Activated T-cell treated with anti-CD3 and anti-CD28 coated beads, Interleukin-2, amount 50 U/mL, for 4 hours (primary cell): Measurements from ENCODE around the gene HDAC5. TPM values are rescaled to one million over a fixed set of nuclear protein-coding genes. Genes with fewer than 3 reads are reported as not detected.
A peak's percentile ranks its signal among the peaks of the same experiment; 100 is the strongest.
"Not testable (repeated sequence)": the region's sequence is repeated elsewhere in the genome, so short reads cannot be mapped to it uniquely, and the experiment has no call there.

Experiments used
- ATAC-seq, 2 donors: fragments of 200-7000 bp; cut with Tn5 transposase; one replicate each; pipeline ENCODE4 v1.10.0; 2021
- DNase-seq: peaks from one replicate; pipeline ENCODE4 v3.0.0-alpha.2; 2020
- H3K27me3 Mint-ChIP-seq: one replicate; pipeline ENCODE4 v1.8.0; 2021; ENCODE audit warnings: low read depth, mixed read lengths
- H3K36me3 Mint-ChIP-seq: one replicate; pipeline ENCODE4 v1.8.0; 2022; ENCODE audit warnings: mixed read lengths; ENCODE audit not compliant: insufficient read depth
- H3K4me1 Mint-ChIP-seq: one replicate; pipeline ENCODE4 v1.8.0; 2021; ENCODE audit warnings: low read depth, mixed read lengths
- H3K4me3 Mint-ChIP-seq: one replicate; pipeline ENCODE4 v1.8.0; 2021; ENCODE audit warnings: mild to moderate bottlenecking, moderate library complexity, mixed read lengths
- H3K9me3 Mint-ChIP-seq: one replicate; pipeline ENCODE4 v1.8.0; 2021; ENCODE audit warnings: mixed read lengths
- total RNA-seq, 3 donors: library from RNA; stranded (reverse); gene quantifications; one replicate each; pipeline ENCODE4 v1.2.1, GENCODE V29; 2021

The HDAC5 gene
- total RNA-seq, 3 donors from 2014 or later, result 14.6 to 19.7 (median 16.2) TPM

DNA sequence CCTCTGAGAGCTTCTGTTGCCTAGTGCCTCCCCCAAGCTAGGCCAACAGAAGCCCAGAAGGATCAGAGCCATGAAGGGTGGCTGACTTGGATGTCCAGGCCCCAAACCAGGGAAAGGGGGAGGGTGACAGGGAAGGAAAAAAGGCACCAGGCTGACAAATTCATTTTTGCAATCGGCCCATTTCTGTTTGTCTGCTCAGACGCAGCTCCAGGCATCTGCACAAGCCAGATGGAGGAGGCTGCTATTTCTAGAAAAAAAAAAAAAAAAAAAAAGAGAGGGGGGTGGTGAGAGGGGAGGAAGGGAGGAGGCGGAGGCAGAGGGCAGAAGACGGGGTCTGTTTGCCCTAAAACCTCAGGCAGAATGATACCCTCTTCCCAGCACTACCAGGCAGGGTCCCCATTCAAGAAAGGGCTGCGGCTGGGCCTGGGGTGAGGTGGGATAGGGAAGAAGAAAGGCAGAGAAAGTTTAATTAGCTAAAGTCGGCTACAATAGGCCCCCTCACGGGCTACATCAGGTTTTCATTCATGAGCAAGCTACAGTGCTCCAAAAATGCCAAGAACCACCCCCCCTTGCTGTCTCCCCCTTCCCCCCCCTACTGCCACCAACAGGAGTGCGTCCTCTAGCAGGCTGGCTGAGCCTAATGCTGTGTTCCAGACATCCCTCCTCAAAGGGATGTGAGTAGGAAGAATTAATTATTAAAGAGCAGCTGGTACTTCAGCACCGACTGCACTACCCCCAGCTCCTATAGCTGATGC lies 2.4 kb downstream of the HDAC5 start:
- Mint-ChIP-seq H3K4me3 (no peak overlapping the region), H3K36me3 (no peaks in the 10 kb centered on the region), H3K4me1 (peaks cover 30% of the 10 kb centered on the region), H3K27me3 (no peaks in the 10 kb centered on the region), H3K9me3 (no peaks in the 10 kb centered on the region)
- no peak for DNase-seq
- no peak for ATAC-seq

DNA sequence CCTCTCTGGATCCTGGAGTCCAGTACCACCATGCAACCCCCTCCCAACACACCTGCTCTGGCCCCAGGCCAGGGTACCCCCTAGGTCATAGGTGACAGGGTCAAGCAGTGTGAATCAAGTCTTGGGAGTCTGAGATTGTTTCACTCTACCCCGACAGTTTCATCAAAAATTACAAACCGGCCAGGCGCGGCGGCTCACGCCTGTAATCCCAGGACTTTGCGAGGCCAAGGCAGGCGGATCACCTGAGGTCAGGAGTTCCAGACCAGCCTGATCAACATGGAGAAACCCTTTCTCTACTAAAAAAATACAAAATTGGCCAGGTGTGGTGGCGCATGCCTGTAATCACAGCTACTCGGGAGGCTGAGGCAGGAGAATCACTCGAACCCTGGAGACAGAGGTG lies 3.2 kb downstream of the HDAC5 start:
- H3K27me3 Mint-ChIP-seq, H3K36me3 Mint-ChIP-seq, H3K9me3 Mint-ChIP-seq, ATAC-seq, H3K4me3 Mint-ChIP-seq, DNase-seq: not testable (repeated sequence)
- H3K4me1 Mint-ChIP-seq, result peaks cover 32% of the 10 kb centered on the region

DNA sequence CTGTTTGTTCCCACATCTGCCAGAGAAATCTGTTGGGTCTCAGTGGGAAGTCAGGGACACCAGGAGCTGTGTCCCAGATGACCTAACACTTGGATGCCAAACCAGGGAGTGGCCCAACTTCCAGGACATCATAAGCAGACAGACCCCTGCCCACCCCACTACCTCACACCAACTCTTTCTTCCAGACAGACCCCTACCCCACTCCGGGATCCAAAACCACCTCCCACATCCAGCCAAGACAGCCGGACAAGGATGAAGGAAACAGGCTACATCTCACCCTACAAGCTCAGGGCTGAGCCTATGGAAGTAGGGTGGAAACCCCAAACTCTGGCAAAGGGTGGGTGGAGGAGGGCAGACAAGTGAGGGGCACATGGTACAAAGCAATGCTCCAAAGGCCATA lies 3.6 kb downstream of the HDAC5 start:
- H3K36me3 Mint-ChIP-seq, result no peaks in the 10 kb centered on the region
- ATAC-seq (no peak), DNase-seq (no peak)
- H3K4me1 Mint-ChIP-seq, result peaks cover 32% of the 10 kb centered on the region
- H3K4me3 Mint-ChIP-seq, result no peak overlapping the region
- H3K27me3 Mint-ChIP-seq, result no peaks in the 10 kb centered on the region
- no peaks in the 10 kb centered on the region for H3K9me3 Mint-ChIP-seq

DNA sequence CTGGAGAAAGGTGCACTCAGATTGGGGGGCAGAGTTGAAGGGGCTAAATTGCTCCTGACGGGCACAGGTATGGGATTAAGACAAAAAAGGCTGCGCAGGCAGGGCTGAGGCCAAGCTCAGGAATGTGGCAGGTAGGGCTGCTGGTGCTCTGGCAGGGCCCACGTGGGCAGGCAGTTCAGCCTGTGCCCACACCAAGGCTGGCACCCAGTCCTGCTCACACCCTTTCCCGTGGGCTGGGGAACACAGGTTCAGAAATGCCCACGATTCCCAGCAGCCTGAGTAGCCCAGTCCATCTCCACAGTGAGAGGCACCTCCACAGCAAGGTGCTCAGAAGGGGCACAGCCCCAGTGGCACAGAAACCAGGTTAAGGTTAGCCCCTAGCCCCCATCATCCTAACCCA lies 4.4 kb downstream of the HDAC5 start:
- no peaks in the 10 kb centered on the region for H3K27me3 Mint-ChIP-seq
- H3K4me3 Mint-ChIP-seq, result no peak overlapping the region
- no peak for DNase-seq
- no peaks in the 10 kb centered on the region for H3K9me3 Mint-ChIP-seq
- ATAC-seq, result no peak
- no peaks in the 10 kb centered on the region for H3K36me3 Mint-ChIP-seq
- H3K4me1 Mint-ChIP-seq, result peaks cover 29% of the 10 kb centered on the region

DNA sequence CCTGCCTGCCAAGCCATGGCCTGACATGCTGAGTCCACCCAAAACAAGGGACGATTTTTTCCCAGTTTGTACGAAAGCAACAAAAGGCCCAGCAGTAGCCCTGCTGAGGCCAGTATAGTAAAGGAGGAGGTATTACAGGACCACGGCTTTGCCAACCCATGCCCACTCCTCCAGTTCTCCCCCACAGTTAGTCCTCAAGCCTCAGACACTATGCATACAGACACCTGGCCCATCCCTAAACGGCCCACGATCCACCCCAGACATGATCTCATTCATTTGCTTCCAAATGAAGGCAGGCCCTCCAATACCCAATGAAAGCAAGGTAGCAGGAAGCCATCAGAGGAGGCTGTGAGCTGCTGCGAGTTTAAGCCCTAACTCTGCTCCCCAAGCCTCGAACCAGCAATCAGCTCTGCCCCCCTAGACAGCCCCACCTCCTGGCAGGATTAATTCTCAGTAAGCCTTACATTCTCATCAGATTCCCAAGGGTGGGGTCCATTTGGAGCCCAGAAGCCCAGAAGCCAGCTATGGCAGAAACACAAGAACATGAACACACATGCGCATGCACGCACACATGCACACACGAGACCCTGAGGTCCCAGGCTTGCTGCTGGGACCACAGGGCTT lies 4.9 kb downstream of the HDAC5 start:
- Mint-ChIP-seq H3K27me3 (no peaks in the 10 kb centered on the region), H3K4me1 (peaks cover 27% of the 10 kb centered on the region), H3K36me3 (peaks cover 1% of the 10 kb centered on the region), H3K4me3 (no peak overlapping the region), H3K9me3 (no peaks in the 10 kb centered on the region)
- DNase-seq (no peak), ATAC-seq (no peak)

DNA sequence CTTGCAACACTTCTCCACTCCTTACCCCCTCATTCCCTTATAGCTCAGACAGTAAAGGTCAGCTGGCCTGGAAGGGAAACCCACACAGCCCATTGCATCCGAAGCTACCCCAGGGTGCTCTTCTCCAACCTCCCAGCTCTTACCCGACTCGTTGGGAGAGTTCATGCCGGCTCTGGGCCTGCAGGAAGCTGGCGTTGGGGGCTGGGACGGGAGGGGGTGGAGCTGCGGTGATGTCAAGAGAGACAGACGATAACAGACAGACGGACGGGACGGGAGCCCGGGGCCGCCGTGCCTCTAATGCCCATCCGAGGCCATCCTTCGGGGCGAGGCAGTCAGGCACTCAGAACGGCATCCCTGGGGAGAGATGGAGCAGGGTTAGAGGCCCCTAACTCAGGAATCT lies 6.1 kb downstream of the HDAC5 start:
- peaks cover 3% of the 10 kb centered on the region for H3K36me3 Mint-ChIP-seq
- H3K27me3 Mint-ChIP-seq, result no peaks in the 10 kb centered on the region
- H3K4me1 Mint-ChIP-seq, result peaks cover 32% of the 10 kb centered on the region
- DNase-seq (no peak), ATAC-seq (no peak)
- no peaks in the 10 kb centered on the region for H3K9me3 Mint-ChIP-seq
- H3K4me3 Mint-ChIP-seq, result no peak overlapping the region

DNA sequence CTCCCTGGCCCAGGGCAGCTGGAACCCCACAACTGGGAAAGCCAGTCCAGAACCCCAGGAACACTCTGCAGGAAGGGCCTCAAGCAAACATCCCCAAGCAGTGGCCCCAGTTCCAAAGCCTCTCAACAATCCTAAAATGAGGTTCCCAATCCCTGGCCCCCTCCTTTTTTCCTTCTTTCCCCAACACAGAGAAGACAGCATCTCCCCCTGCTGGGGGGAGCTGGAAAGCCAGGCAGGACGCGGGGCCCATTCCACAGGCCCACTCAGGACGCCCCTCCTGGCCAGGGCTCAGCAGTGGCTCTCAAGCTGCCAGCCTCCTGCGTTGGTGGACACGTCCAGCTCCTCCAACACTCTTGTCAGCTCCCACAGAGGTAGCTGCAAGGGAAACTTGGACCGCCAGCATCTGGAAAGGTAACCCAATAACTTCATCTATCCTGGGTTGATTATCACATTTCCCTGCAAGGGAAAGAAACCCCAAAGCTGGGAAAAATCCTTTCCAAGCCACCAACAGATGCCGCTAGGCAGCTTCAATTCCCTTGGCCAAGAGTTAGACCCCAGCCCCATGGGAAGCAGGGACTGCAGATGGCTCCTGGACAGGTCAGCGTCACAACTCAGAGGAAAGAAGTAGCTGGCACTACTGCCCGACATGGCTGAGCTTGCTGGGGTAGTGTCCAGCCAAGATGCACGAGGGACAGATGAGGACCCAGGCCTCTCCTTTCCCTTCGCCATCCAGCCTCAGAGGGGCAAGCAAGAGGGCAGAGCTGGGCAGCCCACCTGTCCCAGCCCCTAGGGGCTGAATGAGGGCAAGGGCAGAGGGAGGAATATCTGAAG lies 7.6 kb downstream of the HDAC5 start:
- Mint-ChIP-seq H3K36me3 (peaks cover 3% of the 10 kb centered on the region), H3K4me3 (no peak overlapping the region), H3K27me3 (no peaks in the 10 kb centered on the region), H3K9me3 (no peaks in the 10 kb centered on the region), H3K4me1 (peaks cover 32% of the 10 kb centered on the region)
- no peak for DNase-seq
- no peak for ATAC-seq

DNA sequence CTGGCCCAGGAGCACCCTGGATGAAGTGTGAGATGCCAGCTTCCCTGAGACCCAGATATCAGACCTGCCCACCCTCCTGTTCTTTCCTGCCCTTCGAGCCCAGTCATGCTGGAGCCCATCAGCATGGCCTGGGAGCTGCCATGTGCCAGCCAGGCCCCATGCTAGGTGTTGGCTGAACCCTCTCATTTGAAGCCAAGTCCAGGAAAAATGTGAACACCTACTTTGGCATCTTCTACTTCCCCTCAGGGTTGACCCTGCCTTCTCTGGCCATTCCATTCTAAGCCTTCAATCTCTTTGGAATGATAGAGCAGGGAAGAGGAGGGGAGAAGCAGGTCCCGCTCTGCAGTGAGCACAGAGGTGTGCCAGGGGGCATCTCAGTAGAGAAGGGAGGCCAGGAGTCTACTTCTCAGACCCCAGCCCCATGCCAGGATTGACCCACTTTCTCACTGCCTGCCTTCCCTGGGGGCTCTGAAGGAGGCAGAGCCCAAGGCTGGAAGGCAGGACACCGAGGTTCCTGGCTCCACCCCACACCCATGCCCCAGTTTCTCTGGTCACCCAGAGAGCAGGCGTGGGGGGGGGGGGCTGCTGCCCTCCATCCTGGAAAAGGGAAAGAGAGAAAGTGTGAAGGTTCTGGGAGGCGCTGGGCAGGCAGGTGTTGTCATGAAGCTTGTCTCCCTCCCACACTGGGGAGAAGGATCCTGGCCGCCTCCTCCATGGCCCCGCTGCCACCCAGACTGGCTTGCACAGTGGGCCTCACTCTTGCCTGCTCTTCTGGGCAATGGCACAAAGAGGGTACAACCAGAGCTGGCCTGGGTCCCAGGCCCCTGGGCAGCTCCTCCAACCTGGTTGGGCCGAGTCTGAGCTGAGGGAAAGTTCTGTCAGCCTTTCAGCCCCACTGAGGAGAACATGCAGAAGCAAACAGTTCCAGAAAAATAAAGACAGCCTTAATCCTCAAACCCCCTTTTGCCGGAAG lies 9.3 kb downstream of the HDAC5 start:
- Mint-ChIP-seq H3K4me3 (no peak overlapping the region), H3K9me3 (no peaks in the 10 kb centered on the region), H3K4me1 (peaks cover 33% of the 10 kb centered on the region), H3K36me3 (peaks cover 3% of the 10 kb centered on the region), H3K27me3 (no peaks in the 10 kb centered on the region)
- DNase-seq, result no peak
- ATAC-seq, result no peak

DNA sequence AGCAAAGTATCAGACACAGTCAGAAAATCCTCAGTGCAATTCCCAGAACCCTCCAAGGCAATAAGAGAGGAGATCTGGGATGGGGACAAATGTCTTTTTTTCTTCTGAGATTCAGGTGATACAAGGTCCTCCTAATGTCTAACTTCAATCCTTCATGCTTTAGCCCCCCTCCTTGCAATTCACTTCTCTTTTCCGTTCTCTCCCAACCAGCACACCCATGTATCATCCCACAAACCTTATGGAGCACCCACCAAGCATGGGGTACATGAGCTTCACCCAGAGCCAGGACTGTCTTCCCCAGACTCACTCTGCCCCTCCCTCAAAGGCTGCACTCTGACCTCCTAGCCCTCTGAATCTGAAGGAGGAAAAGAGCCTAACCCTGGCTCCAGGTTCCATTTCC lies 10.1 kb downstream of the HDAC5 start:
- peaks cover 28% of the 10 kb centered on the region for H3K4me1 Mint-ChIP-seq
- H3K9me3 Mint-ChIP-seq, result no peaks in the 10 kb centered on the region
- DNase-seq (no peak), ATAC-seq (no peak)
- H3K36me3 Mint-ChIP-seq, result peaks cover 3% of the 10 kb centered on the region
- no peaks in the 10 kb centered on the region for H3K27me3 Mint-ChIP-seq
- H3K4me3 Mint-ChIP-seq, result no peak overlapping the region

DNA sequence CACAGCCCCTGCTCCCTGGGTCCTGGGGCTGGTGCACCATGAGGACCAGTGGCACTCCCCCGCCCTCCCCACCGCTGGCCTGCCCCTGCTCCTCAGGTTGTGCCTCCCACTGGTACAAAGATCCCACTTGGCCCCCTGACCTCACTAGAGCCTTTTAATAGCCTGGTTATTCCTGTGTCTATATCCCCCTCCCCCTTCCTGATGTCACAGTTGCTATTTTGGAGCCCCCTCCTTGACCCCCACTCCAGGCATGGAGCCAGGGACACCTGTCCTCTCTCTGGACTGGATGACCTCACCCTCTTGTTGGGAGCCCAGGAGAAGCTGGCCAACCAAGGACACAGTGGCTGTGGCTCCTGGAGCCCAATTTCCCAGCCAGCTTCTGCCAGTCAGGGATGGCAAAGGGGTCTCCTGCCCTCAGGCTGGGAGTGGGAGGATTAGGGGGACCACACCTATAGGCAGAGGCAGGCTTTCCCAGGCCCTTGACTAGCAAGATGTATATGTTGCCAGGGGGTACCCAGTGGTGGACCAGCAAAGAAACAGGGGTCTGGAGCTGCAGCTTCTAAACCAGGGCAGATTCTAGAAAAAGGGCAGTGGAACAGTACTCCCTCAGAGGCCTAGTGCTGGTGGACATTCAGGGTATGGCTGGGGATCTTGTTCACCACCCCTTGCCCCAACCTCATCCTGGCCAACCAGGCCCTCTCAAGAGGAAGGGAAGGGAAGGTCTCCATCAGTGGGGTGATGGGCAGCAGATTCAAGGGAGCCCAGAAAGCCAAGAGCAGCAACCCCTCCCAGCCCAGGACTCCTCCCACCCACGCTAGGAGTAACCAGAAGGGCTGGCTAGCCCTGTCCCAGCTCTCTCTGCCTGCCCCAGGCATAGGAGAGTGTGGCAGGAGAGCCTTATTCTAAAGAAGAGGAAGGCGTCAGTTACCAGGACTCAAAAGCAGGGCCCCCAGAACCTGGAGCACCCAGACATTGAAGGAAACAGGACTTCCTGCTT lies 10.9 kb downstream of the HDAC5 start:
- ATAC-seq, result no peak
- H3K27me3 Mint-ChIP-seq, result no peaks in the 10 kb centered on the region
- DNase-seq, result no peak
- H3K36me3 Mint-ChIP-seq, result peaks cover 3% of the 10 kb centered on the region
- peaks cover 27% of the 10 kb centered on the region for H3K4me1 Mint-ChIP-seq
- no peak overlapping the region for H3K4me3 Mint-ChIP-seq
- no peaks in the 10 kb centered on the region for H3K9me3 Mint-ChIP-seq

DNA sequence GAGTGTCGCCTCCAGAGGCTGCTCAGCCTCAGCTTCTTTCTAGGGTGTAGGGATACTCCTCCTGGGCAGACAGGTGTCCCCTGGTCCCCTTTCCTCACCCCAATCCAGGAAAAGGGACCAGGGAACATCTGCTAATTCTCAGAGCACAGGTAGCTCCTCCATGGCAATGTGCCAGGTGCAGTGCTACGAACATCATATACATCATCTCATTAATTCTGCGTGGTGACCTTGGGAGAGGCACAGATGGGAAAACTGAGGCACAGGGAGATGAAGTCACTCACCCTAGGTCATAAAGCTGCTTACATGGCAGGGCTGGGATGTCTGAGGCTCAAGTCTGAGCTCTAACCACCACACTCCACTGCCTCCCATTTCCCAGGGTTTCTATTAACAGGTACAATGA lies 11.7 kb downstream of the HDAC5 start:
- Mint-ChIP-seq H3K4me3 (no peak overlapping the region), H3K4me1 (peaks cover 27% of the 10 kb centered on the region), H3K9me3 (no peaks in the 10 kb centered on the region), H3K27me3 (no peaks in the 10 kb centered on the region), H3K36me3 (peaks cover 3% of the 10 kb centered on the region)
- DNase-seq, result no peak
- ATAC-seq, result no peak

DNA sequence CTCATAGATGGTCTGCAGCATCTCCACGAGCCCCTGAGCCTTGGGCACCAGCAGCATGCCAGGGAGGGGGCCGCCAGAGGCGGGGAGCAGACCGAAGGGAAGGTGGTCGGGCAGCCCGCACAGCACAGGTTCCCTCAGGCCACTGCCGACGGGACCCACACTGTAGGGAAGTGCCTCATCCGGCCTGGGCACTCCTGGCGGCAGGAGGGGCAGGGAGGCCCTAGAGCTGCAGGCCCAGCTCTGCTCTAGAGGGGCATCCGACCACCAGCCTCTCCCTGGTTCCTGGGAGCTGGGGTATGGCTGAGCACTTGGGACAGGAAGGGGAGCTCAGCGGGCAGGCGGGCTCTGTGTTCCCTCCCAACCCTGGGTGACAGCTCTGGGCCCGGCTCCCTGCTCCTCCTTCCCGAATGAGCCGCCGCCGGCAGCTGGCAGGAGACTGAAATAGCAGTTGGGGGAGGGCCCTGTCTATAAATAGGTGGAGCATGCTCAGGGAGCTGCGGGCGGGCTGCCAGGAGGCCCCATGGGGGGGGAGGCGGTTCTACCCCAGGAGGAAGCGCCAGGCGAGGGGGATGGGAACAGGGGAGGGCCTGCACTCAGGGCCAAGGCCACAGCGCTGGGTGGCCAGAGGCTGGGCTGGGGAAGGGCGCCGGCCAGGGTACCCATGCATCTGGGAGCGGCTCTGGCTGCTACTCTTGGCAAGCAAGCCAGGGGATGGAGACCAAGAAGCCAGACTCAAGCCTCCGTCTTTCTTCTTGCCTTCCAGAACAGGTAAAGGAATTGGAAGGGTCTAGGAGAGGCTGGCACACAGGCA lies 12.4 kb downstream of the HDAC5 start:
- no peak overlapping the region for H3K4me3 Mint-ChIP-seq
- DNase-seq (peak; percentile 35), ATAC-seq (peak; percentile 74 to 75)
- H3K36me3 Mint-ChIP-seq, result peaks cover 3% of the 10 kb centered on the region
- peaks cover 27% of the 10 kb centered on the region for H3K4me1 Mint-ChIP-seq
- H3K27me3 Mint-ChIP-seq, result no peaks in the 10 kb centered on the region
- H3K9me3 Mint-ChIP-seq, result no peaks in the 10 kb centered on the region
